CD8-positive, alpha-beta memory T cell (primary cell): ENCODE data around the gene IFNK. TPM values are rescaled to one million over a fixed set of nuclear protein-coding genes. Genes with fewer than 3 reads are reported as not detected.

ENCODE experiments used
- CTCF ChIA-PET: fragments of 350-600 bp; sonication (Branson Sonifier 250); formaldehyde crosslinking; loops from one replicate; lab custom pipeline; 2021; ENCODE audit warnings: antibody characterized with exemption; lab: Charles Lee
- POLR2A ChIA-PET: fragments of 350-600 bp; sonication (Branson Sonifier 250); formaldehyde crosslinking; loops from one replicate; lab custom pipeline; 2021; ENCODE audit warnings: antibody characterized with exemption; lab: Charles Lee
- DNase-seq, 5 donors: peaks; one replicate each; pipeline versions ENCODE4 v3.0.0 to v3.0.0-alpha.2; 2020 to 2022; ENCODE audit warnings: mixed read lengths in 1 of 5
- H3K27ac ChIP-seq: one replicate; pipeline ENCODE4 v1.7.0; 2013; ENCODE audit warnings: low read depth, mild to moderate bottlenecking, low read length, moderate library complexity
- H3K27me3 ChIP-seq: 2 replicates; pipeline ENCODE4 v1.7.0; 2013; ENCODE audit warnings: low read length, mild to moderate bottlenecking; ENCODE audit not compliant: insufficient read depth, poor library complexity, severe bottlenecking
- H3K36me3 ChIP-seq: 2 replicates; pipeline ENCODE4 v1.7.0; 2013; ENCODE audit warnings: mild to moderate bottlenecking, low read length, moderate library complexity; ENCODE audit not compliant: insufficient read depth
- H3K4me1 ChIP-seq: 2 replicates; pipeline ENCODE4 v1.7.0; 2013; ENCODE audit warnings: mild to moderate bottlenecking, low read length, moderate library complexity; ENCODE audit not compliant: insufficient read depth
- H3K4me3 ChIP-seq: 2 replicates; pipeline ENCODE4 v1.7.0; 2013; ENCODE audit warnings: mild to moderate bottlenecking, low read length
- H3K9me3 ChIP-seq: 2 replicates; pipeline ENCODE4 v1.7.0; 2013; ENCODE audit warnings: mild to moderate bottlenecking, low read length
- H3K27ac Mint-ChIP-seq, 8 donors: one replicate each; pipeline ENCODE4 v1.8.0; 2020 to 2021; ENCODE audit warnings: mixed read lengths in 8 of 8, mild to moderate bottlenecking in 6 of 8, inconsistent platforms in 3 of 8, moderate library complexity in 3 of 8
- H3K27me3 Mint-ChIP-seq, 2 donors: one replicate each; pipeline ENCODE4 v1.8.0; 2020 to 2021; ENCODE audit warnings: mixed read lengths in 2 of 2, mild to moderate bottlenecking in 1 of 2, moderate library complexity in 1 of 2
- H3K36me3 Mint-ChIP-seq, 3 donors: one replicate each; pipeline ENCODE4 v1.8.0; 2020 to 2021; ENCODE audit warnings: mixed read lengths in 3 of 3, inconsistent platforms in 1 of 3, mild to moderate bottlenecking in 1 of 3
- H3K4me1 Mint-ChIP-seq, 3 donors: one replicate each; pipeline ENCODE4 v1.8.0; 2020 to 2021; ENCODE audit warnings: mixed read lengths in 3 of 3, inconsistent platforms in 1 of 3, mild to moderate bottlenecking in 1 of 3
- H3K4me3 Mint-ChIP-seq, 7 donors: one replicate each; pipeline ENCODE4 v1.8.0; 2020 to 2021; ENCODE audit warnings: mixed read lengths in 7 of 7, mild to moderate bottlenecking in 6 of 7, moderate library complexity in 4 of 7, inconsistent platforms in 2 of 7
- H3K9me3 Mint-ChIP-seq, 5 donors: one replicate each; pipeline ENCODE4 v1.8.0; 2020 to 2022; ENCODE audit warnings: mixed read lengths in 5 of 5, mild to moderate bottlenecking in 3 of 5, moderate library complexity in 2 of 5, inconsistent platforms in 1 of 5
- polyA plus RNA-seq: library from polyadenylated mRNA; unstranded; fragments of 300-500 nt; fragmentation: Illumina TruSeq; gene quantifications from one replicate; pipeline ENCODE4 v1.2.3, GENCODE V29; 2021
- total RNA-seq, 2 experiments: library from RNA; stranded (reverse); gene quantifications; one replicate each; pipeline ENCODE4 v1.2.3, GENCODE V29; 2021

IFNK gene
- total and polyA plus RNA-seq, 3 experiments from 2014 or later = not detected

DNA sequence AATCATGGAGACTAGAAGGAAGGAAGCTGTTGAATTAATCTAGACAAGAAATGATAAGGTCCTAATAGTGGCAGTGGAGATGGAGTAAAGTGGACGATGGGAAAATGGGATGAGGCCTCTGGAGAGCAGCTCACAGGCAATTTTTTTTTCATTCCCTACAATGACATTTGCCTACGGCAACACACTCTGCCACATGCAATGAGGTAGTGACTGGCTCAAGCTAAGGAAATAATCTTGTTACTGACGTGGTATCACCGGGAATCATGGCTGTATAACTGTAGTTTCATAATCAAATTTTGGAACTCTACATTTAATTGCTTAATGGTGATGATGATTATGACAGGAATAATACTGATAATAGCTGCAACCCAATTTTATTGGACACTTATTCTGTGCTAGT lies 17.6 kb downstream of the IFNK start:
- CTCF ChIA-PET = interaction anchor here (2.2 kb wide), 1 partner anchor 12 kb away, joined by 7 read pairs; the partner anchor contains the start of gene MOB3B
- no peak overlapping the region for H3K4me3 Mint-ChIP-seq

DNA sequence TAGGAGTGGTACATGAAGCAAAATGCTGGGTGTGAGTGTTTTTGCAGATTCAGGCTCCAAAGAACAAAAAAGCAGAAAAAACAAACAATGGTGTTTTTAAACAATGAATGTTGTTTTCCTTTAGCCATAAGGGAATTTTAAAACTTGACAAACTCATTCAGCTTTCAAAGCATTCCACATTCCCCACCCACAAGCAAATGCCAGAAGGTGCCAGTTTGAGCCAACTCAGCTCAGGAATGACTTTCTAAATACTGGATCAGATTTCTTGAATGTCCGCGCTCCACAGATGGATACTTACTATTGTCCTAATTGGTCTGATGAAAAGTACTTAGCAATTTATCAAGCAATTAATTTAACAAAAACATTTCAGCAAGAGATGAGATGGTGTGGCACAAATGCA lies 18.4 kb downstream of the IFNK start:
- POLR2A ChIA-PET = no interaction called here
- CTCF ChIA-PET = interaction anchor here (2.2 kb wide), 1 partner anchor 13 kb away, joined by 7 read pairs; the partner anchor contains the start of gene MOB3B
- Histone ChIP-seq H3K9me3 (no peaks in the 10 kb centered on the region), H3K36me3 (no peaks in the 10 kb centered on the region), H3K27me3 (no peaks in the 10 kb centered on the region), H3K27ac (no peak overlapping the region), H3K4me1 (no peaks in the 10 kb centered on the region), H3K4me3 (no peak overlapping the region)
- H3K4me3 Mint-ChIP-seq = no peak overlapping the region
- H3K27me3 Mint-ChIP-seq = no peaks in the 10 kb centered on the region
- H3K36me3 Mint-ChIP-seq = peaks cover 10 to 40% (median 15%) of the 10 kb centered on the region in 3 donors
- H3K9me3 Mint-ChIP-seq = no peaks in the 10 kb centered on the region
- no peaks in the 10 kb centered on the region for H3K4me1 Mint-ChIP-seq
- no peak for DNase-seq
- no peak overlapping the region for H3K27ac Mint-ChIP-seq

More for the DNA sequence above, 17.6 kb downstream of the IFNK start:
- Histone ChIP-seq H3K27ac (no peak overlapping the region), H3K36me3 (no peaks in the 10 kb centered on the region), H3K4me3 (no peak overlapping the region), H3K9me3 (no peaks in the 10 kb centered on the region), H3K27me3 (no peaks in the 10 kb centered on the region), H3K4me1 (no peaks in the 10 kb centered on the region)
- Mint-ChIP-seq H3K27ac (no peak overlapping the region), H3K27me3 (no peaks in the 10 kb centered on the region), H3K9me3 (no peaks in the 10 kb centered on the region), H3K36me3 (peaks cover 10 to 33% (median 15%) of the 10 kb centered on the region in 3 donors), H3K4me1 (no peaks in the 10 kb centered on the region)
- POLR2A ChIA-PET = no interaction called here
- no peak for DNase-seq

- ChIA-PET POLR2A (no interaction called here), CTCF (interaction anchor here (1.1 kb wide), 1 partner anchor 16 kb away, joined by 5 read pairs; the partner anchor contains the start of gene MOB3B)
- Mint-ChIP-seq H3K36me3 (peaks cover 10 to 58% (median 13%) of the 10 kb centered on the region in 3 donors), H3K27me3 (no peaks in the 10 kb centered on the region), H3K4me3 (no peak overlapping the region), H3K4me1 (no peaks in the 10 kb centered on the region), H3K27ac (no peak overlapping the region), H3K9me3 (no peaks in the 10 kb centered on the region)
- no peak for DNase-seq
- Histone ChIP-seq H3K4me3 (no peak overlapping the region), H3K4me1 (no peaks in the 10 kb centered on the region), H3K27ac (no peak overlapping the region), H3K27me3 (no peaks in the 10 kb centered on the region), H3K36me3 (no peaks in the 10 kb centered on the region), H3K9me3 (no peaks in the 10 kb centered on the region)
Observed at GRCh38 chr9:27545471-27545870, 21.4 kb downstream of the IFNK start.

GRCh38 chr9:27548055-27548741 lies 24.1 kb downstream of the IFNK start:
- no peak overlapping the region for H3K27ac ChIP-seq
- H3K36me3 Mint-ChIP-seq = peaks cover 9 to 63% (median 17%) of the 10 kb centered on the region in 3 donors

DNA sequence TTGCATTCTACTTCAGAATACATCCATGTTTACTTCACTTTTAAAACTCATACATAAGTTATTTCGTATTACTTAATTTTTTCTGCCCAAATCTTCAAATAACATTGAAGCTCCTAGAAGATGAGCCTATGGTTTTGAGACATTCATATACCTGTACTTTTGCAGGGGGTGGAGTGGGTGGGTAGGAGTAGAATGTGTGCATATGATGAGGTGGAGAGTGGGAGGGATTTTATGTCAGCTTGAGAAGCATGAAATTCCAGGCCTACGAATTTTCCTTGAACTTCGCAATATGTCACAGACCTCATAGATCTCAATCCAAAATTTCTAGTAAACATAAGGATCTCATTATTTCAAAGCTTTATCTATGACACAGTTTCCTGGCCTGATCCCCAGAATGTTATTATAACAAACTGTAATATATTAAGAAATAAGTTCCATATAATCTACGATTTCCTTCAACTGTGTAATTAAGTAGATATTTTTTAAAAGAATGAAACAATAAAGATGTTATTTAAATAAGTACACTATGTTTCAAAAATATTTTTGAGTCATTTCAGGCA lies 25.2 kb downstream of the IFNK start:
- Mint-ChIP-seq H3K4me1 (no peaks in the 10 kb centered on the region), H3K4me3 (no peak overlapping the region), H3K27me3 (no peaks in the 10 kb centered on the region), H3K36me3 (peaks cover 16 to 66% (median 26%) of the 10 kb centered on the region in 3 donors), H3K27ac (no peak overlapping the region), H3K9me3 (no peaks in the 10 kb centered on the region)
- POLR2A ChIA-PET = no interaction called here
- no peak for DNase-seq
- H3K4me1 ChIP-seq = no peaks in the 10 kb centered on the region
- no peaks in the 10 kb centered on the region for H3K27me3 ChIP-seq
- H3K4me3 ChIP-seq = no peak overlapping the region
- H3K36me3 ChIP-seq = no peaks in the 10 kb centered on the region
- no peak overlapping the region for H3K27ac ChIP-seq
- no peaks in the 10 kb centered on the region for H3K9me3 ChIP-seq
- CTCF ChIA-PET = no interaction called here

More at GRCh38 chr9:27548055-27548741, 24.1 kb downstream of the IFNK start:
- Mint-ChIP-seq H3K9me3 (no peaks in the 10 kb centered on the region), H3K27me3 (no peaks in the 10 kb centered on the region), H3K27ac (no peak overlapping the region), H3K4me3 (no peak overlapping the region), H3K4me1 (no peaks in the 10 kb centered on the region)
- H3K4me3 ChIP-seq = no peak overlapping the region
- no peaks in the 10 kb centered on the region for H3K36me3 ChIP-seq
- H3K27me3 ChIP-seq = no peaks in the 10 kb centered on the region
- CTCF ChIA-PET = no interaction called here
- POLR2A ChIA-PET = interaction anchor here (0.6 kb wide), 1 partner anchor 19 kb away, joined by 3 read pairs; no protein-coding TSS in a partner anchor
- H3K9me3 ChIP-seq = no peaks in the 10 kb centered on the region
- DNase-seq = no peak
- H3K4me1 ChIP-seq = no peaks in the 10 kb centered on the region

DNA sequence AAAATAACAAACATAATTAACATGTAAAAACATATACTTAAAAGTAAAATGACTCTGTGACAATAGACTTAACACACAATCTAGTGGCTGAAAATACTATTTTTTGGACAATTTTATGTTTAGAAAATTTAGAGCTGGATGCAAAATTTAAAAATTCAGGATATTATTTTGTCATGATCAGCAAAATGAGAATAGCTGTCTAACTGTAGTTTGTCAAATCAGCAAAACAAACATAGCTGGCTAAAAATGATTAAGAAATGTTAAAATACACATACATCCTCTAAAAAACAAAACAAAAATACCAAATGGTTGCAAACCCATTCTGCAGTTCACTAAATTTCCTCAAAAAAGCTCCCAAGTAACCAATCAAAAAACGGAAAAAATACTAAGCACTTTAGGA lies 30.6 kb downstream of the IFNK start:
- H3K27ac ChIP-seq = no peak overlapping the region
- H3K27me3 ChIP-seq = no peaks in the 10 kb centered on the region
- Mint-ChIP-seq H3K27me3 (no peaks in the 10 kb centered on the region), H3K9me3 (no peaks in the 10 kb centered on the region), H3K36me3 (peaks cover 12 to 71% (median 25%) of the 10 kb centered on the region in 3 donors), H3K4me1 (no peaks in the 10 kb centered on the region), H3K27ac (peak overlapping the region in 2 of 8 donors; percentile 7 to 65), H3K4me3 (no peak overlapping the region)
- ChIA-PET CTCF (no interaction called here), POLR2A (no interaction called here)
- no peak for DNase-seq
- no peaks in the 10 kb centered on the region for H3K4me1 ChIP-seq
- no peaks in the 10 kb centered on the region for H3K9me3 ChIP-seq
- H3K36me3 ChIP-seq = peaks cover 5% of the 10 kb centered on the region
- no peak overlapping the region for H3K4me3 ChIP-seq

DNA sequence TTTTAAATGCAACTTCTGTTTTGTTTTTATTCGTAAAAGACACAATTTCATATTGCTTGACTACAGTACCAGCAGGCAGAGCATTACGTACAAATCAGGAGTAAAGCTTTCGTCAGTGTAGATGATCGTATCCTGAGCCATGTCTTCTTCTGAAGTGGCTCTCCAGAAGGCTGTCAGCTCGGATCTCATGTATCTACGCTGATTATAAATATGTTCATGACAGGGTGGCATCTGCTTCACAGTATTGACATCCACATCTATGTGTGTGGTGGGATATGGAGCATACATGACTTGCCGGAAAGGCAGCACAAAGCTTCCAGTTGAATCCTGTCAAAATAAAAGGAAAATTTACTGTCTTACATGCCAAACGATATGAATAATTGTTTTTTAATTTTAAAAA lies 32.4 kb downstream of the IFNK start:
- Histone ChIP-seq H3K27me3 (no peaks in the 10 kb centered on the region), H3K4me1 (no peaks in the 10 kb centered on the region), H3K4me3 (no peak overlapping the region), H3K9me3 (no peaks in the 10 kb centered on the region), H3K36me3 (peaks cover 10% of the 10 kb centered on the region), H3K27ac (no peak overlapping the region)
- ChIA-PET CTCF (no interaction called here), POLR2A (no interaction called here)
- H3K4me3 Mint-ChIP-seq = no peak overlapping the region
- H3K4me1 Mint-ChIP-seq = peaks cover 0 to under 1% (median 0%) of the 10 kb centered on the region in 3 donors
- DNase-seq = no peak
- no peaks in the 10 kb centered on the region for H3K27me3 Mint-ChIP-seq
- no peak overlapping the region for H3K27ac Mint-ChIP-seq
- no peaks in the 10 kb centered on the region for H3K9me3 Mint-ChIP-seq
- H3K36me3 Mint-ChIP-seq = peaks cover 12 to 71% (median 24%) of the 10 kb centered on the region in 3 donors

DNA sequence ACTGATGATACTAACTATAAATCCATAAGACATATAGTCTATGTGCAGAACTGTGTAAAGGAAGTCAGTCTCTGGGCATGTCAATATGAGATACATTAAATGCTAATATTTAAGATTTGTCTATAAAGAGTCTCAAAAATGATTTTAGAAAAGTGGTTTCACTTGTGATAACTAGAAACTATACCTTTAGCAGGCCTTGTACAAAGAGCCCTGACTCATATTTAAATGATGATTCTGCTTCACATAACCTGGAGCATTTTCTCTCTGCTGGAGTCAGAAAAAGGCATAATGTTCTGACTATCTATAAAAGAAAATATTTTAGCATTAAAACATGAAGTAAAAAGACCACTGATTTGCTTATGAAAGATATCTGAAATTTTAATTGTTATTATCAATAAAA lies 34.2 kb downstream of the IFNK start:
- CTCF ChIA-PET = no interaction called here
- POLR2A ChIA-PET = no interaction called here
- no peak overlapping the region for H3K4me3 ChIP-seq
- H3K27me3 ChIP-seq = no peaks in the 10 kb centered on the region
- H3K4me1 Mint-ChIP-seq = peaks cover 0 to 4% (median 0%) of the 10 kb centered on the region in 3 donors
- H3K4me1 ChIP-seq = no peaks in the 10 kb centered on the region
- H3K9me3 Mint-ChIP-seq = no peaks in the 10 kb centered on the region
- no peak overlapping the region for H3K27ac ChIP-seq
- H3K36me3 Mint-ChIP-seq = peaks cover 13 to 64% (median 24%) of the 10 kb centered on the region in 3 donors
- no peak overlapping the region for H3K27ac Mint-ChIP-seq
- H3K4me3 Mint-ChIP-seq = no peak overlapping the region
- no peak for DNase-seq
- no peaks in the 10 kb centered on the region for H3K9me3 ChIP-seq
- peaks cover 10% of the 10 kb centered on the region for H3K36me3 ChIP-seq
- no peaks in the 10 kb centered on the region for H3K27me3 Mint-ChIP-seq
